Thoracic aorta (tissue), 2 donors: Measurements from ENCODE around the gene PACSIN1. TPM values are rescaled to one million over a fixed set of nuclear protein-coding genes. Genes with fewer than 3 reads are reported as not detected.

Source experiments
- ATAC-seq: fragments of 150-250 bp; one replicate; pipeline ENCODE4 v1.8.0; 2017; ENCODE audit warnings: low read depth; ENCODE audit not compliant: insufficient number of reproducible peaks, low FRiP score
- DNase-seq: peaks from one replicate; pipeline ENCODE4 v3.0.0-alpha.2; 2020; ENCODE audit warnings: low spot score
- H3K27ac ChIP-seq, 2 donors: fragments of 200-600 bp; sonication (generic); 1 replicate in 1 of 2; 2 replicates in 1 of 2; pipeline ENCODE4 v1.5.1; 2016; ENCODE audit warnings: mild to moderate bottlenecking in 2 of 2, moderate library complexity in 2 of 2
- H3K27me3 ChIP-seq: fragments of 200-600 bp; sonication (generic); replicated peaks from 2 replicates; pipeline ENCODE4 v1.6.0; 2016; ENCODE audit warnings: mild to moderate bottlenecking; ENCODE audit not compliant: insufficient read depth
- H3K36me3 ChIP-seq: fragments of 200-600 bp; sonication (generic); one replicate; pipeline ENCODE4 v1.5.1; 2016
- H3K4me1 ChIP-seq, 2 donors: fragments of 200-600 bp; sonication (generic); 1 replicate in 1 of 2; 2 replicates in 1 of 2; pipeline versions ENCODE4 v1.5.1 to v1.6.0; 2016; ENCODE audit warnings: low read depth in 2 of 2, mild to moderate bottlenecking in 1 of 2; ENCODE audit not compliant: control insufficient read depth in 1 of 2
- H3K4me3 ChIP-seq: fragments of 200-600 bp; sonication (generic); 2 replicates; pipeline ENCODE4 v1.5.1; 2016; ENCODE audit warnings: mild to moderate bottlenecking
- H3K9me3 ChIP-seq: fragments of 200-600 bp; sonication (generic); 2 replicates; pipeline ENCODE4 v1.5.1; 2016
- CTCF ChIP-seq: fragments of 200-600 bp; sonication (generic); IDR thresholded peaks from one replicate; pipeline ENCODE4 v1.5.1; 2019; ENCODE audit warnings: antibody characterized with exemption
- total RNA-seq, 2 donors: library from RNA; depleted of rRNA; stranded (reverse); fragments of >200 nt; gene quantifications; one replicate each; pipeline versions ENCODE4 v1.1.0 to v1.2.3, GENCODE V29; 2016

The PACSIN1 gene
- total RNA-seq, 2 donors from 2014 or later, result 0.14 TPM; not detected in 1

- H3K27me3 ChIP-seq, result no peaks in the 10 kb centered on the region
- H3K27ac ChIP-seq, result no peak overlapping the region
- peaks cover 0 to 10% of the 10 kb centered on the region in 2 donors for H3K4me1 ChIP-seq
- DNase-seq, result no peak
- ATAC-seq, result no peak
- no peaks in the 10 kb centered on the region for H3K9me3 ChIP-seq
- no peak overlapping the region for H3K4me3 ChIP-seq
- no peaks in the 10 kb centered on the region for H3K36me3 ChIP-seq
- TF ChIP-seq CTCF, result no peak
Measured at GRCh38 chr6:34580707-34581560, 115.1 kb downstream of the PACSIN1 start.

- DNase-seq, result no peak
- Histone ChIP-seq H3K27me3 (no peaks in the 10 kb centered on the region), H3K36me3 (no peaks in the 10 kb centered on the region), H3K9me3 (no peaks in the 10 kb centered on the region), H3K4me1 (peaks cover 0 to 12% of the 10 kb centered on the region in 2 donors), H3K27ac (no peak overlapping the region), H3K4me3 (no peak overlapping the region)
- TF ChIP-seq CTCF, result no peak
- ATAC-seq, result no peak
Measured at GRCh38 chr6:34581561-34581920, 115.7 kb downstream of the PACSIN1 start.

GRCh38 chr6:34583461-34583860 is 117.6 kb downstream of the PACSIN1 start:
- no peak overlapping the region for H3K27ac ChIP-seq
- ATAC-seq, result no peak
- no peaks in the 10 kb centered on the region for H3K9me3 ChIP-seq
- no peaks in the 10 kb centered on the region for H3K27me3 ChIP-seq
- H3K4me1 ChIP-seq, result peaks cover 0 to 12% of the 10 kb centered on the region in 2 donors
- H3K4me3 ChIP-seq, result no peak overlapping the region
- TF ChIP-seq CTCF, result no peak
- no peak for DNase-seq
- peaks cover 8% of the 10 kb centered on the region for H3K36me3 ChIP-seq

- no peak for TF ChIP-seq CTCF
- Histone ChIP-seq H3K36me3 (peaks cover 8% of the 10 kb centered on the region), H3K4me1 (peaks cover 0 to 12% of the 10 kb centered on the region in 2 donors), H3K27me3 (no peaks in the 10 kb centered on the region), H3K4me3 (no peak overlapping the region), H3K27ac (no peak overlapping the region), H3K9me3 (no peaks in the 10 kb centered on the region)
- ATAC-seq (no peak), DNase-seq (no peak)
Measured at GRCh38 chr6:34583861-34584604, 118.2 kb downstream of the PACSIN1 start.

- ATAC-seq, result no peak
- H3K4me1 ChIP-seq, result peaks cover 0 to 12% of the 10 kb centered on the region in 2 donors
- H3K27ac ChIP-seq, result no peak overlapping the region
- no peaks in the 10 kb centered on the region for H3K9me3 ChIP-seq
- no peak for TF ChIP-seq CTCF
- H3K27me3 ChIP-seq, result no peaks in the 10 kb centered on the region
- DNase-seq, result no peak
- peaks cover 14% of the 10 kb centered on the region for H3K36me3 ChIP-seq
- H3K4me3 ChIP-seq, result no peak overlapping the region
Measured at GRCh38 chr6:34584694-34585093, 118.8 kb downstream of the PACSIN1 start.
